Activated T-helper 1 cell treated with anti-CD3 and anti-CD28 coated beads, Interleukin-2, amount 50 U/mL, for 16 hours (primary cell): ENCODE data around the gene TEX30.

Source experiments
- DNase-seq, 2 donors: peaks; one replicate each; pipeline ENCODE4 v3.0.0-alpha.2; 2020; ENCODE audit warnings: low read depth in 1 of 2, low spot score in 1 of 2

TEX30 gene

GRCh38 chr13:102718746-102719145, 54.8 kb downstream of the TEX30 start:
- DNase-seq = no peak
